ENCODE data around the gene HMOX1.

- no peak for TF ChIP-seq POLR2A (IDR thresholded peaks at IDR 0.05; ENCODE audit: control extremely low read depth in 1 of 2, low read depth in 2 of 2, low read length in 2 of 2)
- TF ChIP-seq RFX5 (IDR thresholded peaks at IDR 0.05; ENCODE audit: borderline replicate concordance, low read depth, low read length): no peak
- TF ChIP-seq, protein P1, sequence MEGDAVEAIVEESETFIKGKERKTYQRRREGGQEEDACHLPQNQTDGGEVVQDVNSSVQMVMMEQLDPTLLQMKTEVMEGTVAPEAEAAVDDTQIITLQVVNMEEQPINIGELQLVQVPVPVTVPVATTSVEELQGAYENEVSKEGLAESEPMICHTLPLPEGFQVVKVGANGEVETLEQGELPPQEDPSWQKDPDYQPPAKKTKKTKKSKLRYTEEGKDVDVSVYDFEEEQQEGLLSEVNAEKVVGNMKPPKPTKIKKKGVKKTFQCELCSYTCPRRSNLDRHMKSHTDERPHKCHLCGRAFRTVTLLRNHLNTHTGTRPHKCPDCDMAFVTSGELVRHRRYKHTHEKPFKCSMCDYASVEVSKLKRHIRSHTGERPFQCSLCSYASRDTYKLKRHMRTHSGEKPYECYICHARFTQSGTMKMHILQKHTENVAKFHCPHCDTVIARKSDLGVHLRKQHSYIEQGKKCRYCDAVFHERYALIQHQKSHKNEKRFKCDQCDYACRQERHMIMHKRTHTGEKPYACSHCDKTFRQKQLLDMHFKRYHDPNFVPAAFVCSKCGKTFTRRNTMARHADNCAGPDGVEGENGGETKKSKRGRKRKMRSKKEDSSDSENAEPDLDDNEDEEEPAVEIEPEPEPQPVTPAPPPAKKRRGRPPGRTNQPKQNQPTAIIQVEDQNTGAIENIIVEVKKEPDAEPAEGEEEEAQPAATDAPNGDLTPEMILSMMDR (IDR thresholded peaks at IDR 0.05; ENCODE audit: control extremely low read depth in 1 of 3, insufficient read depth in 1 of 3, low read depth in 1 of 3, low read length in 3 of 3): no peak
- TF ChIP-seq KDM5A (IDR thresholded peaks at IDR 0.05; ENCODE audit: low read length): no peak
- TF ChIP-seq JUN (IDR thresholded peaks at IDR 0.05; ENCODE audit: low read depth, low read length): no peak
- TF ChIP-seq EP300 (IDR thresholded peaks at IDR 0.05; ENCODE audit: borderline replicate concordance in 1 of 2, low read depth in 2 of 2, low read length in 2 of 2): no peak
- TF ChIP-seq CREB1 (IDR thresholded peaks at IDR 0.05): no peak
Observed at GRCh38 chr22:35349368-35349703, 31.6 kb upstream of the HMOX1 start.
